BE2C (cell line): Measurements from ENCODE around the gene B3GAT3.

ENCODE experiments used
- DNase-seq: peaks from one replicate; pipeline ENCODE4 v3.0.0-alpha.2; 2020
- H3K27me3 ChIP-seq: fragments of 250-450 bp; sonication (Bioruptor Pico); 2 replicates; pipeline ENCODE4 v1.5.1; 2020; ENCODE audit warnings: mild to moderate bottlenecking
- H3K36me3 ChIP-seq: fragments of 250-450 bp; sonication (Bioruptor Pico); 2 replicates; pipeline ENCODE4 v1.5.1; 2020; ENCODE audit warnings: mild to moderate bottlenecking
- H3K4me1 ChIP-seq: fragments of 250-450 bp; sonication (Bioruptor Pico); 2 replicates; pipeline ENCODE4 v1.5.1; 2020
- H3K4me3 ChIP-seq: 2 replicates; pipeline ENCODE4 v1.5.1; 2011; ENCODE audit warnings: low read depth, low read length
- H3K9me3 ChIP-seq: fragments of 250-450 bp; sonication (Bioruptor Pico); 2 replicates; pipeline ENCODE4 v1.5.1; 2020
- CTCF ChIP-seq: IDR thresholded peaks from 2 replicates; pipeline ENCODE4 v1.5.1; 2012; ENCODE audit warnings: mild to moderate bottlenecking, low read depth, low read length

B3GAT3 gene

GRCh38 chr11:62599901-62600300, 21.9 kb downstream of the B3GAT3 start:
- H3K27me3 ChIP-seq: no peaks in the 10 kb centered on the region
- no peaks in the 10 kb centered on the region for H3K4me1 ChIP-seq
- TF ChIP-seq CTCF: no peak
- no peaks in the 10 kb centered on the region for H3K9me3 ChIP-seq
- H3K4me3 ChIP-seq: peak overlapping the region; percentile 84
- peaks cover 34% of the 10 kb centered on the region for H3K36me3 ChIP-seq
- DNase-seq: no peak

GRCh38 chr11:62599069-62599696, 22.6 kb downstream of the B3GAT3 start:
- no peaks in the 10 kb centered on the region for H3K9me3 ChIP-seq
- no peak for TF ChIP-seq CTCF
- H3K4me3 ChIP-seq: peak overlapping the region; percentile 84
- H3K36me3 ChIP-seq: peaks cover 34% of the 10 kb centered on the region
- no peaks in the 10 kb centered on the region for H3K27me3 ChIP-seq
- H3K4me1 ChIP-seq: no peaks in the 10 kb centered on the region
- peak; percentile 94 for DNase-seq

- Histone ChIP-seq H3K36me3 (peaks cover 40% of the 10 kb centered on the region), H3K27me3 (no peaks in the 10 kb centered on the region), H3K9me3 (no peaks in the 10 kb centered on the region), H3K4me1 (peaks cover 6% of the 10 kb centered on the region; the same call in 1 of the 2 replicates), H3K4me3 (no peak overlapping the region)
- no peak for TF ChIP-seq CTCF
- DNase-seq: no peak
Measured at GRCh38 chr11:62595124-62595523, 26.7 kb downstream of the B3GAT3 start.

- Histone ChIP-seq H3K27me3 (no peaks in the 10 kb centered on the region), H3K4me3 (no peak overlapping the region), H3K36me3 (peaks cover 38% of the 10 kb centered on the region), H3K9me3 (no peaks in the 10 kb centered on the region), H3K4me1 (peaks cover 6% of the 10 kb centered on the region; the same call in 1 of the 2 replicates)
- peak; percentile 69 for TF ChIP-seq CTCF
- peak; percentile 77 for DNase-seq
Measured at GRCh38 chr11:62593434-62594044, 28.2 kb downstream of the B3GAT3 start.

GRCh38 chr11:62592989-62593421, 28.8 kb downstream of the B3GAT3 start:
- H3K36me3 ChIP-seq: peaks cover 34% of the 10 kb centered on the region
- H3K9me3 ChIP-seq: no peaks in the 10 kb centered on the region
- H3K4me3 ChIP-seq: no peak overlapping the region

More at GRCh38 chr11:62592989-62593421, 28.8 kb downstream of the B3GAT3 start:
- no peak for DNase-seq
- no peak for TF ChIP-seq CTCF
- Histone ChIP-seq H3K4me1 (peaks cover 6% of the 10 kb centered on the region; the same call in 1 of the 2 replicates), H3K27me3 (no peaks in the 10 kb centered on the region)
